B cell (primary cell): Measurements from ENCODE around the gene SMC6.

Experiments
- EZH2 ChIP-seq: IDR thresholded peaks from 2 replicates; pipeline ENCODE4 v1.6.1; 2012; ENCODE audit warnings: borderline replicate concordance, low read depth, mild to moderate bottlenecking, moderate library complexity, low read length; ENCODE audit not compliant: insufficient read depth, poor library complexity, severe bottlenecking
- TF ChIP-seq, protein P1 (sequence below): fragments of 200-600 bp; IDR thresholded peaks from one replicate; pipeline ENCODE4 v1.8.0; 2022; ENCODE audit warnings: antibody characterized with exemption, mild to moderate bottlenecking

DNA sequence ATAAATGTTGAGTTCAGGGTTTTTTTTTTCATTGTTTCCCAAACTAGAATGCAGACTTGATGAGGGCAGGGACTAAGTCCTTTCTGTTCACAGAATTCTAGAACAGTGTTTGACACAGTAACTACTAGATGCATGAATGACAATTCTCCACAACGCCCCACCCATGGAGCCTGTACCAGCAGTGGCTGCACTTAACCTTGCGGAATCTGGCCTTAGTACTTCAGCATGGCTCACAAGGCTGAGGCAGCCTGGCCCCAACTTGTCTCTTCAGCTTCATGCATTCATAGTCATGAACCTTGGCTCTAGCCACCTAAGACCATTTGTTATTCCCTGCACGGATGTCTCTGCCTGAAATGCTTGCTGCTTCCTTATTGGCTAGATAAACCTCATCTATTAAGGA is 33.1 kb upstream of the SMC6 start:
- TF ChIP-seq, protein P1, sequence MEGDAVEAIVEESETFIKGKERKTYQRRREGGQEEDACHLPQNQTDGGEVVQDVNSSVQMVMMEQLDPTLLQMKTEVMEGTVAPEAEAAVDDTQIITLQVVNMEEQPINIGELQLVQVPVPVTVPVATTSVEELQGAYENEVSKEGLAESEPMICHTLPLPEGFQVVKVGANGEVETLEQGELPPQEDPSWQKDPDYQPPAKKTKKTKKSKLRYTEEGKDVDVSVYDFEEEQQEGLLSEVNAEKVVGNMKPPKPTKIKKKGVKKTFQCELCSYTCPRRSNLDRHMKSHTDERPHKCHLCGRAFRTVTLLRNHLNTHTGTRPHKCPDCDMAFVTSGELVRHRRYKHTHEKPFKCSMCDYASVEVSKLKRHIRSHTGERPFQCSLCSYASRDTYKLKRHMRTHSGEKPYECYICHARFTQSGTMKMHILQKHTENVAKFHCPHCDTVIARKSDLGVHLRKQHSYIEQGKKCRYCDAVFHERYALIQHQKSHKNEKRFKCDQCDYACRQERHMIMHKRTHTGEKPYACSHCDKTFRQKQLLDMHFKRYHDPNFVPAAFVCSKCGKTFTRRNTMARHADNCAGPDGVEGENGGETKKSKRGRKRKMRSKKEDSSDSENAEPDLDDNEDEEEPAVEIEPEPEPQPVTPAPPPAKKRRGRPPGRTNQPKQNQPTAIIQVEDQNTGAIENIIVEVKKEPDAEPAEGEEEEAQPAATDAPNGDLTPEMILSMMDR: no peak
- no peak for TF ChIP-seq EZH2
